Measurements from ENCODE around the gene MTRF1. TPM values are rescaled to one million over a fixed set of nuclear protein-coding genes. Genes with fewer than 3 reads are reported as not detected.

The MTRF1 gene
- total and polyA plus RNA-seq, 2 of the 4 experiments (the other 2 are of a cell fraction) = 9.7 to 12.4 TPM

DNA sequence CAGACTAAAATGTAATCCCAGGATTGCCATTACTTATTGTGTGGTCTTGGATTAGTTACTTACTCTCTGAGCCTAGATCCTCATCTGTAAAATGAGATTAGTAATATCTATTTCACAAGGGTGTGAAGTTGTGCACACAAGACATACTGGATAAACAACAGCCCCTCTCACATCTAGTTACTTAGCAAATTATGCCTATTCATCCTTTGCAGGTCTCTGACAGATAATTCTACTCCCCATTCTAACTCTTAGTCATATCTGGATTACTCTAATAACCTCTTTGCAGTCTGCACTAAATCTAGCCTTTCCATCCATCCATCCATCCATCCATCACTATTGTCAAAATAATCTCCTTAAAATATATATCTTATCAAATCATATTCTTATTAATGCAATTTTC, 12.4 kb downstream of the MTRF1 start:
- ChIA-PET CTCF (no interaction called here), POLR2A (ENCODE audit: unreplicated experiment) (no interaction called here)
- H3K27me3 ChIP-seq (ENCODE audit: control insufficient read depth, insufficient read depth, low read length) = no peaks in the 10 kb centered on the region
- H4K8ac ChIP-seq (ENCODE audit: low read depth in 2 of 2, low read length in 2 of 2) = no peak overlapping the region
- no peak overlapping the region for H2AK5ac ChIP-seq (ENCODE audit: low read depth, low read length)
- dilution Hi-C loops (cut with HindIII; ENCODE audit: low sequenced_read_pairs, unreplicated experiment) = no loop called here
- H3K56ac ChIP-seq (ENCODE audit: extremely low read depth, insufficient read depth, low read length) = no peak overlapping the region
- no peaks in the 10 kb centered on the region for H3K4me1 ChIP-seq (ENCODE audit: control insufficient read depth, insufficient read depth, low read length)
- H3K14ac ChIP-seq (replicated peaks; ENCODE audit: low read depth, low read length) = no peak overlapping the region
- DNase-seq (no peak), ATAC-seq (ENCODE audit: low read depth) (no peak)
- H3K4ac ChIP-seq (ENCODE audit: low read depth, low read length) = no peak overlapping the region
- no peaks in the 10 kb centered on the region for H3K9me3 ChIP-seq (ENCODE audit: control insufficient read depth, insufficient read depth, low read length)
- H2BK20ac ChIP-seq (ENCODE audit: low read depth, low read length) = no peak overlapping the region
- no peak overlapping the region for H2BK120ac ChIP-seq (ENCODE audit: low read depth, low read length)
- H3K79me1 ChIP-seq (ENCODE audit: low read depth in 1 of 2, low read length in 2 of 2) = no peaks in the 10 kb centered on the region
- TF ChIP-seq MAFK (IDR thresholded peaks at IDR 0.05; ENCODE audit: low read depth, low read length) (no peak), CHD1 (IDR thresholded peaks at IDR 0.05; ENCODE audit: low read depth, low read length) (no peak), FOS (IDR thresholded peaks at IDR 0.05; ENCODE audit: low read depth, low read length) (no peak), POLR2A (IDR thresholded peaks at IDR 0.05; ENCODE audit: low read depth, low read length) (no peak), MXI1 (IDR thresholded peaks at IDR 0.05; ENCODE audit: borderline replicate concordance, low read depth, low read length) (no peak), RFX5 (IDR thresholded peaks at IDR 0.05; ENCODE audit: low read depth, low read length) (no peak), MAZ (IDR thresholded peaks at IDR 0.05; ENCODE audit: borderline replicate concordance, low read depth, low read length) (no peak), NFE2L2 (IDR thresholded peaks at IDR 0.05; ENCODE audit: low read depth, low read length) (no peak), RAD21 (IDR thresholded peaks at IDR 0.05; ENCODE audit: low read length) (no peak), BHLHE40 (IDR thresholded peaks at IDR 0.05; ENCODE audit: low read depth, low read length) (no peak), SMC3 (IDR thresholded peaks at IDR 0.05; ENCODE audit: low read depth, low read length) (no peak), CEBPB (IDR thresholded peaks at IDR 0.05; ENCODE audit: low read depth, low read length) (no peak), RCOR1 (IDR thresholded peaks at IDR 0.05; ENCODE audit: insufficient replicate concordance, low read length) (no peak)
- TF ChIP-seq, protein P1, sequence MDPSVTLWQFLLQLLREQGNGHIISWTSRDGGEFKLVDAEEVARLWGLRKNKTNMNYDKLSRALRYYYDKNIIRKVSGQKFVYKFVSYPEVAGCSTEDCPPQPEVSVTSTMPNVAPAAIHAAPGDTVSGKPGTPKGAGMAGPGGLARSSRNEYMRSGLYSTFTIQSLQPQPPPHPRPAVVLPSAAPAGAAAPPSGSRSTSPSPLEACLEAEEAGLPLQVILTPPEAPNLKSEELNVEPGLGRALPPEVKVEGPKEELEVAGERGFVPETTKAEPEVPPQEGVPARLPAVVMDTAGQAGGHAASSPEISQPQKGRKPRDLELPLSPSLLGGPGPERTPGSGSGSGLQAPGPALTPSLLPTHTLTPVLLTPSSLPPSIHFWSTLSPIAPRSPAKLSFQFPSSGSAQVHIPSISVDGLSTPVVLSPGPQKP (IDR thresholded peaks at IDR 0.05; ENCODE audit: borderline replicate concordance, low read depth, low read length) = no peak
- TF ChIP-seq, protein P2, sequence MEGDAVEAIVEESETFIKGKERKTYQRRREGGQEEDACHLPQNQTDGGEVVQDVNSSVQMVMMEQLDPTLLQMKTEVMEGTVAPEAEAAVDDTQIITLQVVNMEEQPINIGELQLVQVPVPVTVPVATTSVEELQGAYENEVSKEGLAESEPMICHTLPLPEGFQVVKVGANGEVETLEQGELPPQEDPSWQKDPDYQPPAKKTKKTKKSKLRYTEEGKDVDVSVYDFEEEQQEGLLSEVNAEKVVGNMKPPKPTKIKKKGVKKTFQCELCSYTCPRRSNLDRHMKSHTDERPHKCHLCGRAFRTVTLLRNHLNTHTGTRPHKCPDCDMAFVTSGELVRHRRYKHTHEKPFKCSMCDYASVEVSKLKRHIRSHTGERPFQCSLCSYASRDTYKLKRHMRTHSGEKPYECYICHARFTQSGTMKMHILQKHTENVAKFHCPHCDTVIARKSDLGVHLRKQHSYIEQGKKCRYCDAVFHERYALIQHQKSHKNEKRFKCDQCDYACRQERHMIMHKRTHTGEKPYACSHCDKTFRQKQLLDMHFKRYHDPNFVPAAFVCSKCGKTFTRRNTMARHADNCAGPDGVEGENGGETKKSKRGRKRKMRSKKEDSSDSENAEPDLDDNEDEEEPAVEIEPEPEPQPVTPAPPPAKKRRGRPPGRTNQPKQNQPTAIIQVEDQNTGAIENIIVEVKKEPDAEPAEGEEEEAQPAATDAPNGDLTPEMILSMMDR (conservative IDR thresholded peaks at IDR 0.05; ENCODE audit: low read depth, low read length) = no peak
- TF ChIP-seq, protein P3, sequence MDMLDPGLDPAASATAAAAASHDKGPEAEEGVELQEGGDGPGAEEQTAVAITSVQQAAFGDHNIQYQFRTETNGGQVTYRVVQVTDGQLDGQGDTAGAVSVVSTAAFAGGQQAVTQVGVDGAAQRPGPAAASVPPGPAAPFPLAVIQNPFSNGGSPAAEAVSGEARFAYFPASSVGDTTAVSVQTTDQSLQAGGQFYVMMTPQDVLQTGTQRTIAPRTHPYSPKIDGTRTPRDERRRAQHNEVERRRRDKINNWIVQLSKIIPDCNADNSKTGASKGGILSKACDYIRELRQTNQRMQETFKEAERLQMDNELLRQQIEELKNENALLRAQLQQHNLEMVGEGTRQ (IDR thresholded peaks at IDR 0.05; ENCODE audit: low read depth, low read length) = no peak
- no peak overlapping the region for H3K18ac ChIP-seq (ENCODE audit: low read depth, low read length)
- H4K5ac ChIP-seq (ENCODE audit: low read depth, low read length) = no peak overlapping the region
- no peak overlapping the region for H2AFZ ChIP-seq (replicated peaks; ENCODE audit: low read length, poor library complexity)
- H3K9me1 ChIP-seq (ENCODE audit: insufficient read depth, low read length) = peaks cover 4% of the 10 kb centered on the region; the same call in 1 of the 2 replicates
- intact Hi-C loops (cut with micrococcal nuclease) = no loop called here
- no peak overlapping the region for H3K23ac ChIP-seq (ENCODE audit: low read depth, low read length)
- H4K91ac ChIP-seq (ENCODE audit: insufficient read depth, low read depth, low read length) = no peak overlapping the region
- H3K4me2 ChIP-seq (ENCODE audit: low read depth, low read length) = no peak overlapping the region
- H2BK5ac ChIP-seq (ENCODE audit: low read depth, low read length, poor library complexity, severe bottlenecking) = no peak overlapping the region
- H3K4me3 ChIP-seq (ENCODE audit: insufficient read depth, low read depth, low read length) = no peak overlapping the region
- no peak overlapping the region for H3K9ac ChIP-seq (ENCODE audit: low read depth, low read length)
- no TSS peak for BruUV-seq (replicated peaks)
- H3K27ac ChIP-seq (ENCODE audit: insufficient read depth, low read length) = no peak overlapping the region
- no peak overlapping the region for H2AK9ac ChIP-seq (replicated peaks; ENCODE audit: low read depth, low read length, poor library complexity)
- no peak overlapping the region for H2BK15ac ChIP-seq (ENCODE audit: low read depth, low read length)
- in situ Hi-C loops (cut with MboI; ENCODE audit: low sequenced_read_pairs) = no loop called here
- H4K20me1 ChIP-seq (ENCODE audit: insufficient read depth, low read length) = no peaks in the 10 kb centered on the region
- H3K36me3 ChIP-seq (ENCODE audit: control insufficient read depth, insufficient read depth, low read length) = peaks cover 7% of the 10 kb centered on the region

All from IMR-90 (cell line).